Measurements from ENCODE around the gene KRT81.
"Not testable (repeated sequence)": the region's sequence is repeated elsewhere in the genome, so short reads cannot be mapped to it uniquely, and the experiment has no call there.

Gene KRT81

DNA sequence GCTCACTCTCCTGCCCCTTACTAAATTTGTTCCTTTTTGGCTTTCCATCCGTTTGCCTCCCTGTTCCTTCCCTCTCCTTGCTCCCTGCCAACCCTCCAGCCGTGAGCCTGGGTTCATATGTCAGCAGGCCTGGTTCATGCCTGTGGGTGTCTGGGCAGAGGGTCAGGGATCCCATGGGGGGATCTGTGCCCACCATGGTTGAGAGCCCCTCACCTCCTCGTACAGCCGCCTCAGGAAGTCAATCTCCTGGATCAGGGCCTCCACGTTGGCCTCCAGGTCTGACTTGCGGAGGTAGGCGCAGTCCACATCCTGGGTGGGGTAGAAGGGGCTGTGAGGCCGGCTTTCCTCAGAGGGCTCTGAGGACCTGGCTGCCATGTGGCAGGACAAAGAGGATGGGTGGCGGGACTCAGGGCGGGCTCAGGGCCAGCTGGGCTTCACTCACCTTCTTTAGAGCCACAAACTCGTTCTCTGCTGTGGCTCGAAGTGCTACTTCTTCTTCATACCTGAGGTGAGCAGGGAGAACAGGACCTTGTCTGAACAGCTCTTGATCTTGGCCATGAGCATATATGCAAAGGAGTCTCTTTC is 26.2 kb upstream of the KRT81 start:
- DNase-seq: no peak

DNA sequence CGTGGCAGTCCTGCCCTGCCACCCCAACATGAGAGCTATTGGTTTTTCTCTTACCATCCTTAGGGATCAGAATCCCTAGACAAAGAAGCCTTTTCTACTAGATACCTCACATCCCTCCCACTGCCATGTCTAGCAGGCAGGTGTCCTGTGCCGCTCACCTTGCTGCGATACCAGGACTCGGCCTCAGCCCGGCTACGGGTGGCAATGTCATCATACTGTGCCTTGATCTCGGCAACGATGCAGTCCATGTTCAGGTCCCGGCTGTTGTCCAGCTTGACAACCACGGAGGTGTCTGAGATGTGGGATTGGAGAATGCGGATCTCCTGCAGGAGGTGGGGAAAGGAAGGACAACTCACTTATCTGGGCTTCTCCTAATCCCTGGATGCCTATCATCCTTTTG is 25.4 kb upstream of the KRT81 start:
- DNase-seq: no peak

DNA sequence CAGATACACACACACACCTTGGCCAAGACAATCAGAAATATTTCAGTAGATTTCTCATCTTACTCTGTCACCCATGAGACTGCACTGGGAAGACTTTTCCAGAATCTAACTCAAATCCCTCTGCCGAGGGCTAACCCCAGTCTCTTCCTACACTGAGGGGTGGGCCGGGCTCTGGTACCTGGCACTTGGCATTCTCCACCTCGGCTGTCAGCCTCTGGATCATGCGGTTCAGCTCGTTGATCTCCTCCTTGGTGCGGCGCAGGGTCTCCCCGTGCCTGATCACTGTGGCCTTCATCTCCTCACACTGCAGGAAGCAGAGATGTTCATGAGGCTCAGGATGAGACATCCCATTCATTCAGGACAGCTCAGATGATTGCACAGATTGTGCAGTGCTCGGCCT is 25.0 kb upstream of the KRT81 start:
- no peak for DNase-seq

DNA sequence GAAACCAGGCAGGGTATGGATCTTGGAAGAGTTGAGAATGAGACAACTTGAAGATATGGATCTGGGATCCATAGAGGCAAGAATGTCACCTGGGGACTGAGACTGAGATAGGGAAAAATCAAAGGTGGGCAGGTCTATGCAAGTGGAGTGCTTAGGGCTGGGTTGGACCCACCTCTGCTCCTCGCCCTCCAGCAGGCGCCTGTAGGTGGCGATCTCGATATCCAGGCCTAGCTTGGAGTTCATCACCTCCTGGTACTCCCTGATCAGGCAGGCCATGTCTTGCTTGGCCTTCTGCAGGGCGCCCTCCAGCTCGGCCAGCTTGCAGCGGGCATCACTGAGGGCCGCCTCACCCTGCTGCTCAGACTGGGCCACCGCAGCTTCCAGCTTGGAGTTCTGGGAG is 24.4 kb upstream of the KRT81 start:
- not testable (repeated sequence) for DNase-seq

DNA sequence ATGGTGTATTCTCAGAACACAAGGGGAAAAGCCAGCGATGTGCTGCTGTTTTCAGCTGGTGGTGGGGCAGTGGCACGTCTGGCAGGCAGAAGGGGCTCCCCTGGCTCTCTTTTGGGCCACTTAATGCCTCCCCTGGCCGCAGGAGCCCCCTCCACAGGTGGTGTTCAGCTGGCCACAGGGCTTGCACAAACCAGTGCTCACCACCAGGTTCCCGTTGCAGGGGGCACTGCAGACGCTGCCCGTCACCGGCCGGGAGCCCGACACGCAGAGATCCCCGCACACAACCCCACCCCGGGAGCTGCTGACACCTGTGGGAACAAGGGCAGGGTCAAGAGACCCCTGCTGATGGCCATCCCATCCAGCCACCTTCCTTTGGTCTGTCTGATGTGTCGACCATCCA is 23.2 kb upstream of the KRT81 start:
- DNase-seq: no peak

DNA sequence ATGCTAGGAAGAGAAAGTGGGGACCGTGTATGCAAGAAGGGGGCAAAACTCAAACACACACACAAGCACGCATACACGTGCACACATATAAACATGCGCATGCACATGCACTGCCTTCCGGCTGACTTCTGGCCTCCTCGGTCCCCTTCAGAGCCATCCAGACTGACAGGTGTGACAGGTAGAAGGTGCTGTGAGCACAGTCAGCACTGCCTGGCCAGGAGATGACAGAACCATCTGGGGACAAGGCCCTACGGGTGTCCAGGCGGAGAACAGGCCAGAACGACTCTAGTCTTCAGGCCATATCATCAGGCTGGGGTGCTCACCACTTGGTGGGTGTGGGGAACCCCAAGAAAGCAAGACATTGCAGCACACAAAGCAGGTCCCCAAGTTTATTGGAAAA is 22.6 kb upstream of the KRT81 start:
- DNase-seq: no peak

DNA sequence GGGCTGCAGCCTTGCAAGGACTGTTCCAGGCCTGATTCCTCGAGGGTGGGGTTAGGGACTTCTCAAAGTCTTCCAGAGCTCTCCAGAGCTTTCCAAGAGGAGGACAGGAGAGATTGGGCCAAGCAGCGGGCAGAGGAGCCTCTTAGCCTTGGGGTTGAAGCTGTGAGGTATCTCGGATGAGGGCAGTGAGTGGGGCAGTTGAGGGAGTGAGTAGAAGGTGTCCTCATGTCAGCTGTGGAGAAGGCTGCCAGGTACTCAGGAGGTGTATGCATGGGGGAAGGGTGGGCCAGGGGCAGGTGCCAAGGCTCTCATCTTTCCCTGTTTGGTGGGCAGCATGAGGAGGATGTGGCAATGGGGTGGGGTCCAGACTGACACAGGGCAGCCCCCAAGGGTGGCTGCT is 22.1 kb upstream of the KRT81 start:
- no peak for DNase-seq

DNA sequence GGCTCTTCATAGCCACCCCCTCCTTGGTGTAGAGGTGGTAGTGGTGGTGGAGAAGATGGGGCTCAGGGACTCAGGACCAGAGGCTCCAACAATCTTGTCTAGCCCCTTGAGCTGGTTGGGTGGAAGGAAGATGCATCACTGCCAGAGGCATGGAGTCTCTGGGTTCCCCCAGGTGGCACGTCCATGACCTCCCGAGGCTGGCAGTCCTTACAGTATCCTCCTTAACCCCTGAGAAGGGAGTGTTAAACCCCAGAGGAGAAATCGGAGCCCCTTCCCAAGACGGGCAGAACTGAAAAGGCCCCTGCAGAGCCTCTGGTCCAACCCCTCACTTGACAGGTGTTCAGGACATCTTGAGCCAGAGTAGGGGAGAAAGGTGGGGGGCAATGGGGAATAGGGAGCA is 20.8 kb upstream of the KRT81 start:
- no peak for DNase-seq

DNA sequence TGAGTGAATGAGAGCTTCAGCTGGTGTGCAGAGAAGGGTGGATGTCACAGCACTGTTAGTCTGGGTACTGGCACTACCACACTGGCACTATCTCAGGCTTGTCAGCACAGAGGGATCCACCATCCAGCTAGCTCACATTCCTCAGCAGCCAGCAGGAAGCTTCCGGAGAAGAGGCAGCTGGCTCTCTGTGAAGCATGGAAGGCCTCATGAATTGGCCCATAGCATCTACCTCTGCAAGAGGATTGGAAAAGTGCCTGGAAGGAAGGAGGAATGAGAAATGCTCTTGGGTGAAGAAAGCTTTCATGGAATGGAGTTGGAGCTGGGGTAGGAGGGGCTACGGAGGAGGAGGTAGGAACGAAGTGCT is 19.9 kb upstream of the KRT81 start:
- DNase-seq: no peak

DNA sequence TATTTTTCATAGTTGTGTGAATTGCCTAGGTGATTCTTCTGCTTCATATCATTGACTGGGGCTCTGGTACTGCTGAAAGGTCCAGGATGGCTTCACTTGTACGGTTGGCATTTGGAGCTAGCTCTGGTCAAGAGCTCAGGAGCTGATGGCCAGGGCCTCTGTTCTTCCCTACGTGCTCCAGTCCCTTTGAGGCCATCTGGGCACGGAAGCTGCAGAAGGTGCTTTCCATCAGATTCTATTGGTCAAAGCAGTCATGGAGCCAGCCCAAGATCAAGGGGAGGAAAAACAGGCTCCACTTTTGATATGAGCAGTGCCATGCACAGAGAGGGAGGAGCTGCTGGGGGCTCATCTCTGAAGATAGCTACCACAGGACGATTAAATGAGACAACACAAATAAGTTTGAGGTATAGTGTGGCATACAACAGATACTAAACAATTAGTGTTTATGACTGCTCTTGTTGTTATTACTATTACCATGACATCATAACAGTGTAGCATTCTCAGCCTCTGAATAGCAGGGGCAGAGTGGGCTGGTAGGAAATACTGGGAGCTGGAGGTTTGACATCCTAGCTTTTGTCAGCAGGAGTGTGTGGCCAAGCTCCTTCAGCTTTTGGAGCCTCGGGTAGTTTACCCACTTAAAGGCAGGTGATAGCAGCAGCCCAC is 19.4 kb upstream of the KRT81 start:
- no peak for DNase-seq

DNA sequence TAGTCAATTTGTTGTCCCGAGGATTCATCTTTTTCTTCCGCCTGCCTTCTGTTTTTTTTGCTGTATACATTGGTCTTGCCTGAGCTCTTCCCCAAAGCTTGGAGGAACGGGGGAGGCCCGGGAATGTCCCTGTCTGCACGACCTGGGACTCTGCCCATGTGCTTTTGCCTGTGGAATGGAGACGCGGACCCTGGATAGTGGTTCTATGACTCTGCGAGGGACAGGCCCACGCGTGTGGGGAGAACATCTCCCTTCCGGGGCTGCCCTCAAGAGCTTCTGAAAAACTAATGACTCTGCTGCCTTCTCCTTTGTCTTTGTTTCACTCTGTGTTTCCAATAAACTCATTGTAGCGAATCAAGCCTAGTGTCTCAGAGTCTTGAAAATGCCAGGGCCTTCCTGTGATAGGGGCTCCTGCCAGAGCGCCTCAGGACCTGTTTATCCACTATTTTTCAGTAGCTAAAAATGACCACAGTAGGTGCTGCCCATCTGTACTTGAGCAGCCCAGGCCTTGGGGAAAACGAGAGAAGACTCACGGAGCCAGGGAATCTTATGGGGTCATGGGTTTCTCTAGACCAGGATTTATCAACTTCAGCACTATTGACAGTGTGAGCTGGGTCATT is 17.6 kb upstream of the KRT81 start:
- no peak for DNase-seq

DNA sequence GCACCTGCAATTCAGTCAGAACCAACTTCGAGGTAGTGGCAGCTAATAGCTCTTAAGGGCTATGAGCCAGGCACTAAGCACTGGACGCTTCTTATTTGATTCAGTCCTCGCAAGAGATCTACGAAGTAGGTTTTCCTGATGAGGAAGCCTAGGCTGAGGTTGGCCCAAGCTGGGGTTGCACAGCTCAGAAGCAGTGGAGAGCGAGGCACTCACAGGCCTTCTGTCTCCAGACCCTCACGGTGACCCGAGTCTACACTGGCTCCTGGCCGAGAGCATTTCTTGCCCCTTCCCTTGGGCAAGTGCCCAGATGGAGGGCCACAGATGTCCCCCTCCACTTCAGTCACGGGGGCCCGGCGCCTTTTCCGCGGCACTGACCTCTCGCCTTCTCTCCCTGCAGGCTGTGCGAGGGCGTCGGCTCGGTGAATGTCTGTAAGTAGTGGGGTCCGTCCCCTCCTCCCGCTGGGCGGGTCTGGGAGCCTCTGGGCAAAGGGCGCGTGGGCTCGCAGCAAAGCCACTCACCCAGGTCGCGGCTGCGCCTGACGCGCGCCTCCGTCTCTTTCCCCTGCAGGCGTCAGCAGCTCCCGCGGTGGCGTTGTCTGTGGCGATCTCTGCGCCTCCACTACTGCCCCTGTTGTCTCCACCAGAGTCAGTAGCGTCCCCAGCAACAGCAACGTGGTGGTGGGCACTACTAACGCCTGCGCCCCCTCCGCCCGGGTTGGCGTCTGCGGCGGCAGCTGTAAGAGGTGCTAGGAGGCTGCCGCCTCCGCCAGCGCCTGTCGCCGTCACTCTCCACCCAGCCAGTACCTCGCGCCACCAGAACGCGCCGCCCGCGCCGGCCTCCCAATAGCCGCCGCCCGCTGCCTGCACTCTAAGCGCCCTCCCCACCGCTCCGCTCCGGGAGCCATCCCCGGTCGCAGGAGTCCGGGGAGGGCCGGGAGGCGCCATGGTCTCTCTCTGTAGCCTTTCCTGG is 16.8 kb upstream of the KRT81 start:
- DNase-seq: peak; percentile 14 to 57

DNA sequence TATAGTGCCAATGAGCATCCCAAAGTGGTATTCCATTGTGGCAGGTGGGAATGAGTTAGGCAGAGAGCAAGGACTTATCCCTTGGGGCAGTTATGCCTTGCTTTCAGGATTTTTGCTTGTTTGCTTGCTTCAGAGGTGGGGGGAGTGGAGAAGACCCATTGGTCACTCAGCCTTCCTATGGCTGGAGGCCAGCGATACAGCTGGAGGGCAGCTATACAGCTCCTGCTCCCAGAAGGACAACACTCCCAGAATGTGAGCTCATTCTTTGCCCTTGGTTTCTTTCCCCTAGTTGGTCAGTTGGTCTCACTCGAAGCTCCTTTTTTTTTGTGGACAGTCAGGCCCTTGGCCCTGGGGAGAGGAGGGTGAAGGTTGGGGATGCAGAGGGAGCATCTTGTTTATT is 15.4 kb upstream of the KRT81 start:
- no peak for DNase-seq

DNA sequence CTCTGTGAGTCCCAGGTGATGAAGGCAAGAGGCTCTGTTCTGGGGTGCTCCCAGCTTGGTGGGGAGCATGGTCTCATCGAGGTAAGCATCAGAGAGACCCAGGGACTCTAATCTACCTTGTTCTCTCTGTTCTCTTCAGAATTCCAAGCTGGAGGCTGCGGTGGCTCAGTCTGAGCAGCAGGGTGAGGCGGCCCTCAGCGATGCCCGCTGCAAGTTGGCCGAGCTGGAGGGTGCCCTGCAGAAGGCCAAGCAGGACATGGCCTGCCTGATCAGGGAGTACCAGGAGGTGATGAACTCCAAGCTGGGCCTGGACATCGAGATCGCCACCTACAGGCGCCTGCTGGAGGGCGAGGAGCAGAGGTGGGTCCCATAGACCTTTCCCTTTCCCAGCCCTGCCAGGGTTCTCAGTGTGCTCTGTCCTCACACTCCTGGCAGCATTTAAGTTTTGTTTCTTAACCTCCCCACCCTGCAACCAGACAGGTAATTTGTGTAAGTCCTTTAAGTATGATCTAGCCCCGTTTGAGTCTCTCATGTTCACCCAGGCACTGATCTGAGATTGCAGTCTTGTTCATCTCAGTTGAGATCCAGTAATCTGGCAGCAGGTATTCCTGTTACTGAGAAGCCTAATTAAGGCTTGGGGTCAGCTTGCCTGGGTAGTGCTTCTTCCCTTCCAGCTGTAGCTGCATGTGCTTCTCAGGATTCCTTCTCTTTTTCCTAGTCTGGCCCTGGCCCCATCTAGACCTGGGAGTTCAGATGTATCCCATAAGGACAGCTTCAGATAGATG is 14.8 kb upstream of the KRT81 start:
- DNase-seq: no peak

DNA sequence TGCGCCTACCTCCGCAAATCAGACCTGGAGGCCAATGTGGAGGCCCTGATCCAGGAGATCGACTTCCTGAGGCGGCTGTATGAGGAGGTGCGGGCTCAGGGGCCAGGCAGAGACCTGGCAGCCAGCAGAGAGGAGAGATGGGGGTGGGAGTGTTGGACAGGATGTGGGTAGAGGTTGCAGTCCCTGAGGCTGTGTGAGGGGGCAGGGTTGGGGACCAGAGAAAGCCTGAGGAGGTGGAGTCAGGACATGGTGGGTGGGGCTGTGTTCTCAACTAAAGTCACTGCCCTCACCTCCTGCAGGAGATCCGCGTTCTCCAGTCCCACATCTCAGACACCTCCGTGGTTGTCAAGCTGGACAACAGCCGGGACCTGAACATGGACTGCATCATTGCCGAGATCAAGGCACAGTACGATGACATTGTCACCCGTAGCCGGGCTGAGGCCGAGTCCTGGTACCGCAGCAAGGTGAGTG is 13.6 kb upstream of the KRT81 start:
- DNase-seq: not testable (repeated sequence)

DNA sequence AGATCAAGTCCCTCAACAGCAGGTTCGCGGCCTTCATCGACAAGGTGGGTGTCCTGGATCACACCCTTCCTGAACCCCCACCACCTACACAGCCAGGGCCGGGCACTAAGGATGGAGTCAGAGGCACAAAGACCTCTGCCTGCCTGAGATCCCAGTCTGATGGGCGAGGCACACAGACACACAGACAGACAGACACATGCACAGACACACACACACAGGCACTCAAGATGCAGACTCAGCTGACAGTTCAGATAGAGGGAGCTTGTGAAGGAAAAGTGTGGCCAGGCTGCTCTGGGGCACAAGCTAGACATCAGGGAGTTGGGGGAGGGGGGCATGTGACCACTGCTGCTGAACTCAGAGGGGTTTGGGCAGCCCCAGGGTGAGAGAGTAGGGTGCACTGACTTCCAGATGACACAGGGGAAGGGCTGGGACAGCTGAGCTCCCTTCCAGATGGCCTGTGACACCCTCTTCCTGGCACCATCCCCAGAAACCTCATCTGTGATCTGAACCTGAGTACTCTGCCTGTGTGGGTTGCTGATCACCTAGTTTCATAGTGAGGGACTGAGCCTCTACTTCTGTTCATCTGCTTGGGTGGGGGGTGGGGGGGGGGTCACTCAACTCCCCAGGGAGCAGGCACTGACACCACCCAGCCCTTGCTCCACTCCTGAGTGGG is 11.0 kb upstream of the KRT81 start:
- not testable (repeated sequence) for DNase-seq

DNA sequence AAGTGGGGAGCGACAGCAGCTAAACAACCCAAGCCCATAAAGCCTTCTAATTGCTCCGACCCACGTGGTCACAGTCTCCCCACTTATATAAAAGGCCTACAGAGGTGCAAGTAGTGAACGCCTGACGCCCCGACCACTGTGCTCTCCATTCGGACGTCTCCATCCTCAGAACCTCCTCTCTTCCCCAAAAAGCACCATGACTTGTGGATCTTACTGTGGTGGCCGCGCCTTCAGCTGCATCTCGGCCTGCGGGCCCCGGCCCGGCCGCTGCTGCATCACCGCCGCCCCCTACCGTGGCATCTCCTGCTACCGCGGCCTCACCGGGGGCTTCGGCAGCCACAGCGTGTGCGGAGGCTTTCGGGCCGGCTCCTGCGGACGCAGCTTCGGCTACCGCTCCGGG is 10.4 kb upstream of the KRT81 start:
- not testable (repeated sequence) for DNase-seq

DNA sequence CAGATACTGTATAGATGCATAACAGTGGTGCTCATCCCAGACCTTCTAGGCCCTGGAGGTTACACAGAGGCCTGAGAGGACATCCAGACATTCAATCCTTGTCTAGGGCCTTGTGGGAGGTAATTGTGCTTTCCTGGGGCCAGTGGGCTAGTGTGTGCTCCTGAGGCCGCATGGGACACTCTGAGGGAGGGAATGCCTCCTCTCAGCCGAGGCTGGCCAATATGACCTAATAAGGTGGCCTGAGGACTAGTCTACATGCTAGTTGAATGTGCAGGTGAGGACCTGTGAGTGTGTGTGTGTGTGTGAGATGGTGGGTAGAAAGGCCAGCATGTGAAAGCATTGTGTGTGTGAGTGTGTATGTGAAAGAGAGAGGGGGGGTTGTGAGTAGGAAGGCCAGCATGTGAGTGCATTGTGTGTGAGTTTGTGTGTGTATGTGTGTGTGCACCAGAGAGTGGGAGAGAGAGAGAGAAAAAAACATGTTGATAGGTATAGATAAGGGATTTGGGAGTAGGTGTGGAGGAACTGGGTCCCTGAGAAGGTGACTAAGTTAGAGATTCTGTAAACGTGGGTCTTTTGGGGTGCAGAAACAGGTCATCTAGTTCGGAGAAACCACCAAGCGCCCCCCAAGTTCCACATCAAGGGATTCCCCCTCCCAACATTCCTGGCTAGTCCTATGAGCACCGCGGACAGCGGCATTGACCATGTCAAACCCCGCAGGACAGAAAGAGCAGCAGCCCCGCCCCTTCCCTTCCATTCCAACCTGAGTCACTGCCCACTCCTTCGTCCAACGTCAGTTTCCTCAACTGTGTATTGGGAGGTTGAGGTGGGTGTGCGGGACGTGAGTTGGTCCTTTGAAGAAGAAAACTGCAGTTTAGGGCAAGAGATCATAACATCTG is 9.7 kb upstream of the KRT81 start:
- no peak for DNase-seq

DNA sequence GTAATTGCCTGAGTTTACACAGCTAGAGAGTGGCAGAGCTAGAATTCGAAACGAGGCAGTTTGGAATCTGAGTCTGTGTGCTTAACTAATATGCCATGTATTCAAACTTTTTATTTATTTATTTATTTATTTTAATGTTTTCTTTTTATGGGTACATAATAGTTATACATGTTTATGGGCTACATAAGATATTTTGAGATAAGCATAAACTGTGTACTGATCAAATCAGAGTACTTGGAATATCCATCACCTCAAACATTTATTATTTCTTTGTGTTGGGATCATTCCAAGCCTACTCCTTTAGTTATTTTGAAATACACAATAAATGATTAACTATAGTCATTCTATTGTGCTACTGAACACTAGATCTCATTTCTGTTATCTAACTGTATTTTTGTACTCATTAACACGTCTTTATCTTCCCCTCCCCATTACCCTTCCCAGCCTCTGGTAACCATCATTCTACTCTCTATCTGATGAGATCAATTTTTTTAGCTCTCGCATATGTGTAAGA is 7.4 kb upstream of the KRT81 start:
- no peak for DNase-seq

DNA sequence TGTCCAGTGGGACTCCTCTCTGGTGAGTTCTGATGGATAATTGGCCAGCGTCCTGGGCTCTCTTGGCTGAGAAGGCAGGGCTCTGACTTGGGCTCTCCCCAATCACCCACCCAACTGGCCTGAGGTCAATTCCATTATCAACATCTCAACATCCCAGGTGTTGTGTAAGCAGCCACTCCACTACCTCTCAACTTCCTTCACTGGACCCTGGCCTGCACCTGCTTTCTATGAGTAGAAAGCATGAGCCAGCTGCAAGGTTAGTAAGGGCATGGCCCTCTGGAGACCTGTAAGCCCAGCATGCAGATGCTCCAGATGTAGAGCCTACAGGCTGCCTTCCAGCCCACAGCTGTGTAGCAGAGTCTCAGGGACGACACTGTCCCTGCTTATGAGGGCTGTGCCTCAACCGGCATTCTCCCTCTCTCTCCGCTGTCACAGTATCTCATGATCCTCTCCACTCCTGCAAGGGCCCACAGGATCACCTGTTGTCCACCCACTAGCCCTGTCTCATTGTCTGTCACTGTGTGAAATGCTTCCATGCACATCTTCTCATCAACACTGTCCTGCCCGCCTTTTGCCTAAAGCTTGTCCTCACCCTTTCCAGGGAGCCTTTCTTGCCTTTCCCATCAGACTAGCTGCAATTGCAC is 5.4 kb upstream of the KRT81 start:
- DNase-seq: no peak
